ENCODE results near the gene SEBOX. TPM values are rescaled to one million over a fixed set of nuclear protein-coding genes. Genes with fewer than 3 reads are reported as not detected.
A peak's percentile ranks its signal among the peaks of the same experiment; 100 is the strongest.

SEBOX gene
- total RNA-seq, 6 donors from 2014 or later = not detected

- H3K4me3 ChIP-seq = peak within 1 kb of the TSS; percentile 34 to 63 (median 54)
- H3K9me3 ChIP-seq = no peaks in the 10 kb centered on the region
- H3K4me1 ChIP-seq = peaks cover 21 to 36% (median 32%) of the 10 kb centered on the region in 4 donors
- H3K36me3 ChIP-seq = no peaks in the 10 kb centered on the region
- WGBS, 2 donors = 1 to 2% methylated on average over 37 to 71 of the region's 80 CpGs
- DNase-seq = peak; percentile 67 to 95
- peaks cover 0 to 8% (median 0%) of the 10 kb centered on the region in 4 donors for H3K27me3 ChIP-seq
- no peak for TF ChIP-seq CTCF (IDR thresholded peaks at IDR 0.05)
- TF ChIP-seq EP300 (IDR thresholded peaks at IDR 0.05) = no peak
- TF ChIP-seq POLR2AphosphoS5 (IDR thresholded peaks at IDR 0.05) = no peak
- TF ChIP-seq POLR2A (IDR thresholded peaks at IDR 0.05) = no peak
- peak within 1 kb of the TSS; percentile 1 to 67 (median 56) for H3K27ac ChIP-seq
- ATAC-seq (ENCODE audit: low FRiP score in 2 of 2) = peak; percentile 75 to 85
These were observed 6.5 kb upstream of the SEBOX start, which contains the start of gene SARM1 for GRCh38 chr17:28371245-28372202. SARM1 (plus strand) TSS chr17:28371694; CDS start chr17:28372033, 339 bp downstream.

GRCh38 chr17:28370744-28371103 lies 5.7 kb upstream of the SEBOX start:
- ATAC-seq (ENCODE audit: low FRiP score in 2 of 2) (no peak), DNase-seq (no peak)
- peak overlapping the region; percentile 1 to 67 (median 56) for H3K27ac ChIP-seq
- 69 to 81% methylated on average over 1 of the region's 1 CpG for WGBS, 2 donors
- TF ChIP-seq POLR2AphosphoS5 (IDR thresholded peaks at IDR 0.05) (no peak), POLR2A (IDR thresholded peaks at IDR 0.05) (no peak), EP300 (IDR thresholded peaks at IDR 0.05) (no peak), CTCF (IDR thresholded peaks at IDR 0.05) (no peak)
- peaks cover 21 to 36% (median 32%) of the 10 kb centered on the region in 4 donors for H3K4me1 ChIP-seq
- no peaks in the 10 kb centered on the region for H3K9me3 ChIP-seq
- peaks cover 0 to 8% (median 0%) of the 10 kb centered on the region in 4 donors for H3K27me3 ChIP-seq
- no peaks in the 10 kb centered on the region for H3K36me3 ChIP-seq
- no peak overlapping the region for H3K4me3 ChIP-seq

- peak within 1 kb of the TSS; percentile 1 to 67 (median 56) for H3K27ac ChIP-seq
- H3K4me1 ChIP-seq = peaks cover 21 to 36% (median 32%) of the 10 kb centered on the region in 4 donors
- peaks cover 0 to 8% (median 0%) of the 10 kb centered on the region in 4 donors for H3K27me3 ChIP-seq
- ATAC-seq (ENCODE audit: low FRiP score in 2 of 2) = peak in 1 of 2 donors; percentile 39
- no peaks in the 10 kb centered on the region for H3K9me3 ChIP-seq
- DNase-seq = no peak
- TF ChIP-seq POLR2A (IDR thresholded peaks at IDR 0.05) = no peak
- no peak for TF ChIP-seq CTCF (IDR thresholded peaks at IDR 0.05)
- no peak for TF ChIP-seq EP300 (IDR thresholded peaks at IDR 0.05)
- TF ChIP-seq POLR2AphosphoS5 (IDR thresholded peaks at IDR 0.05) = no peak
- H3K36me3 ChIP-seq = peaks cover 0 to under 1% (median 0%) of the 10 kb centered on the region in 4 donors
- H3K4me3 ChIP-seq = peak within 1 kb of the TSS in 3 of 4 donors; percentile 52 to 63 (median 55)
- WGBS, 2 donors = 24 to 27% methylated on average over 8 of the region's 8 CpGs
These were observed 5.2 kb upstream of the SEBOX start, which contains the start of gene VTN for GRCh38 chr17:28370035-28370743. VTN (minus strand) TSS chr17:28370307; CDS start chr17:28370203, 104 bp downstream.

- Histone ChIP-seq H3K36me3 (peaks cover 0 to 6% (median 4%) of the 10 kb centered on the region in 4 donors), H3K9me3 (no peaks in the 10 kb centered on the region), H3K27me3 (peaks cover 0 to 8% (median 0%) of the 10 kb centered on the region in 4 donors), H3K4me3 (no peak overlapping the region), H3K27ac (no peak overlapping the region), H3K4me1 (peaks cover 21 to 36% (median 32%) of the 10 kb centered on the region in 4 donors)
- DNase-seq (no peak), ATAC-seq (ENCODE audit: low FRiP score in 2 of 2) (no peak)
- TF ChIP-seq POLR2AphosphoS5 (IDR thresholded peaks at IDR 0.05) = no peak
- WGBS, 2 donors = 38 to 73% methylated on average over 4 to 10 of the region's 10 CpGs
These were observed 4.7 kb upstream of the SEBOX start for GRCh38 chr17:28369684-28370034.

All from upper lobe of left lung (tissue), 6 donors.